Endodermal cell (in vitro differentiated cells): ENCODE data around the gene CAV1. TPM values are rescaled to one million over a fixed set of nuclear protein-coding genes. Genes with fewer than 3 reads are reported as not detected.

ENCODE experiments used
- DNase-seq: peaks from one replicate; pipeline ENCODE4 v3.0.0-alpha.2; 2017
- H3K27ac ChIP-seq: 2 replicates; pipeline ENCODE4 v1.5.1; 2013; ENCODE audit warnings: mild to moderate bottlenecking, low read depth, low read length, moderate library complexity
- H3K27me3 ChIP-seq: 2 replicates; pipeline ENCODE4 v1.6.1; 2013; ENCODE audit warnings: mild to moderate bottlenecking, low read length, moderate library complexity; ENCODE audit not compliant: insufficient read depth, control insufficient read depth, poor library complexity, severe bottlenecking
- H3K36me3 ChIP-seq: 2 replicates; pipeline ENCODE4 v1.7.0; 2013; ENCODE audit warnings: mild to moderate bottlenecking, low read length, moderate library complexity; ENCODE audit not compliant: control insufficient read depth, insufficient read depth
- H3K4me1 ChIP-seq: one replicate; pipeline ENCODE4 v1.7.0; 2013; ENCODE audit warnings: low read length; ENCODE audit not compliant: control insufficient read depth, insufficient read depth
- H3K4me3 ChIP-seq: 2 replicates; pipeline ENCODE4 v1.5.1; 2013; ENCODE audit warnings: mild to moderate bottlenecking, low read length, moderate library complexity
- H3K9ac ChIP-seq: 2 replicates; pipeline ENCODE4 v1.6.1; 2013; ENCODE audit warnings: mild to moderate bottlenecking, low read length, moderate library complexity; ENCODE audit not compliant: poor library complexity, severe bottlenecking; ENCODE audit errors: extremely low read depth
- H3K9me3 ChIP-seq: 2 replicates; pipeline ENCODE4 v1.6.1; 2013; ENCODE audit warnings: mild to moderate bottlenecking, low read length, moderate library complexity; ENCODE audit not compliant: control insufficient read depth
- H3K27ac Mint-ChIP-seq: 2 replicates; pipeline ENCODE4 v1.8.0; 2020; ENCODE audit warnings: mixed read lengths
- H3K27me3 Mint-ChIP-seq: 2 replicates; pipeline ENCODE4 v1.8.0; 2021; ENCODE audit warnings: mild to moderate bottlenecking, mixed read lengths; ENCODE audit not compliant: insufficient read depth
- H3K36me3 Mint-ChIP-seq: 2 replicates; pipeline ENCODE4 v1.8.0; 2020; ENCODE audit warnings: low read depth, mixed read lengths
- H3K4me1 Mint-ChIP-seq: 2 replicates; pipeline ENCODE4 v1.8.0; 2020; ENCODE audit warnings: mixed read lengths
- H3K4me3 Mint-ChIP-seq: 2 replicates; pipeline ENCODE4 v1.8.0; 2020; ENCODE audit warnings: mild to moderate bottlenecking, moderate library complexity, mixed read lengths
- H3K9me3 Mint-ChIP-seq: 2 replicates; pipeline ENCODE4 v1.8.0; 2020; ENCODE audit warnings: mild to moderate bottlenecking, mixed read lengths
- CTCF ChIP-seq: fragments of 200-600 bp; sonication (generic); conservative IDR thresholded peaks from 2 replicates; pipeline ENCODE4 v1.5.0; 2021; ENCODE audit warnings: antibody characterized with exemption, mild to moderate bottlenecking
- WGBS, 2 experiments: methylation state at CpG; one replicate each; pipeline versions ENCODE4 v1.1.5 to v1.1.7; 2013; ENCODE audit warnings: missing lambda C conversion rate in 2 of 2, mixed read lengths in 1 of 2; ENCODE audit not compliant: insufficient coverage in 1 of 2, insufficient read length in 1 of 2; 5-methylcytosine and 5-hydroxymethylcytosine counted together
- total RNA-seq, 2 donors: library from RNA; stranded (reverse); fragmentation: NEBNext Ultra II Directional in 1 of 2; extraction: Animal tissue kit (Norgen Biotek cat#: 25700) in 1 of 2; gene quantifications; 2 replicates in 1 of 2; 3 replicates in 1 of 2; pipeline ENCODE4 v1.2.1, GENCODE V29; 2021

CAV1 gene
- total RNA-seq, 2 donors from 2014 or later = 4.9 to 8.8 TPM

GRCh38 chr7:116566666-116567065, 41.8 kb downstream of the CAV1 start:
- peaks cover 5% of the 10 kb centered on the region for H3K4me1 ChIP-seq
- no peaks in the 10 kb centered on the region for H3K36me3 Mint-ChIP-seq

GRCh38 chr7:116569737-116570136, 44.9 kb downstream of the CAV1 start:
- 86 to 98% methylated on average over 2 to 3 of the region's 3 CpGs for WGBS, 2 experiments
- Mint-ChIP-seq H3K9me3 (no peaks in the 10 kb centered on the region), H3K36me3 (no peaks in the 10 kb centered on the region), H3K27me3 (no peaks in the 10 kb centered on the region), H3K4me3 (no peak overlapping the region), H3K4me1 (peaks cover 5% of the 10 kb centered on the region), H3K27ac (no peak overlapping the region)
- Histone ChIP-seq H3K4me3 (no peak overlapping the region), H3K4me1 (peaks cover 8% of the 10 kb centered on the region), H3K36me3 (no peaks in the 10 kb centered on the region), H3K27ac (no peak overlapping the region), H3K9ac (no peak overlapping the region), H3K9me3 (no peaks in the 10 kb centered on the region), H3K27me3 (no peaks in the 10 kb centered on the region)
- DNase-seq = no peak
- no peak for TF ChIP-seq CTCF

More at GRCh38 chr7:116566666-116567065, 41.8 kb downstream of the CAV1 start:
- no peak overlapping the region for H3K27ac Mint-ChIP-seq
- H3K27me3 Mint-ChIP-seq = no peaks in the 10 kb centered on the region
- H3K9ac ChIP-seq = no peak overlapping the region
- H3K9me3 Mint-ChIP-seq = no peaks in the 10 kb centered on the region
- H3K9me3 ChIP-seq = no peaks in the 10 kb centered on the region
- no peak for DNase-seq
- H3K27me3 ChIP-seq = no peaks in the 10 kb centered on the region
- H3K4me3 ChIP-seq = no peak overlapping the region
- H3K4me3 Mint-ChIP-seq = no peak overlapping the region
- H3K4me1 Mint-ChIP-seq = peaks cover 2% of the 10 kb centered on the region
- H3K36me3 ChIP-seq = no peaks in the 10 kb centered on the region
- H3K27ac ChIP-seq = no peak overlapping the region
- TF ChIP-seq CTCF = no peak

GRCh38 chr7:116570306-116570705, 45.5 kb downstream of the CAV1 start:
- Mint-ChIP-seq H3K4me3 (no peak overlapping the region), H3K27me3 (no peaks in the 10 kb centered on the region), H3K4me1 (peaks cover 5% of the 10 kb centered on the region), H3K27ac (no peak overlapping the region), H3K9me3 (no peaks in the 10 kb centered on the region), H3K36me3 (no peaks in the 10 kb centered on the region)
- TF ChIP-seq CTCF = no peak
- no peak for DNase-seq
- no peaks in the 10 kb centered on the region for H3K27me3 ChIP-seq
- no peaks in the 10 kb centered on the region for H3K9me3 ChIP-seq
- peaks cover 8% of the 10 kb centered on the region for H3K4me1 ChIP-seq
- H3K9ac ChIP-seq = no peak overlapping the region
- H3K4me3 ChIP-seq = no peak overlapping the region
- H3K36me3 ChIP-seq = no peaks in the 10 kb centered on the region
- no peak overlapping the region for H3K27ac ChIP-seq
